Transverse colon (tissue), 4 donors: ENCODE data around the gene CAVIN1.

Source experiments
- EP300 ChIP-seq: sonication (generic); formaldehyde crosslinking; IDR thresholded peaks from one replicate; pipeline ENCODE4 v1.6.1; 2017; ENCODE audit warnings: antibody characterized with exemption, low read depth
- POLR2A ChIP-seq: fragments of 450-650 bp; IDR thresholded peaks from one replicate; pipeline ENCODE4 v1.6.1; 2016; ENCODE audit warnings: antibody characterized with exemption, mild to moderate bottlenecking, moderate library complexity
- POLR2AphosphoS5 ChIP-seq, 3 donors: sonication (generic); formaldehyde crosslinking; IDR thresholded peaks; one replicate each; pipeline ENCODE4 v1.6.1; 2016; ENCODE audit warnings: antibody characterized with exemption in 3 of 3
- TF ChIP-seq, protein P1 (sequence below), 5 experiments: fragments of 200-600 bp in 3 of 5; fragments of 450-650 bp in 2 of 5; sonication (generic) in 3 of 5; IDR thresholded peaks; 1 replicate in 2 of 5; 2 replicates in 3 of 5; pipeline ENCODE4 v1.5.1; 2016 to 2017; ENCODE audit warnings: antibody characterized with exemption in 5 of 5, inconsistent platforms in 3 of 5, mild to moderate bottlenecking in 2 of 5, moderate library complexity in 1 of 5

DNA sequence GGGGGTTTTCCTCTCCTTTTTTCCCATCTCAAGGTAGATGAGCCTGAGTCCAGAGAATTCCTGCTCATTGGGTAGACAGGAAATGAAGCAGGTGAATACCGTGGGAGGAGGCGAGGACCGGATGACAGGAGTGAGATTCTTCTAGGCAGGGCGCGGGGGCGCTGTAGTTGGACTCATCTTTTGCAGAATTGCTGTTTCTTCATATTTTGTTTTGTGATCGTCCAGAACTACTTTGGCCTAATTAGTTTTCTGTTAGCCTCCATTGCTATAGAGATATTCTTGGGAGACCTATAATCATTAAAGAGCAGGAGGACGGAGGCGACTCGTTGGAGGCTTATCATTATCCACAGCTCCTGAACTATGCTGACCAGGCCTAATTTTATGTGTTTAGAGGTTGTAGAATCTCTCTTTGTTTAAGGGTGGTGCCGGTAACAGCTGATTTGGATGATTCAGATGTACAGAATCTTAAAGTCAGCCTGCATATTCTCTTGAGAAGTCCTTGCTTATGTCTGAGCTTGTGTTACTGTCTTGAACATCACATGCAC lies 36.3 kb upstream of the CAVIN1 start:
- TF ChIP-seq, protein P1, sequence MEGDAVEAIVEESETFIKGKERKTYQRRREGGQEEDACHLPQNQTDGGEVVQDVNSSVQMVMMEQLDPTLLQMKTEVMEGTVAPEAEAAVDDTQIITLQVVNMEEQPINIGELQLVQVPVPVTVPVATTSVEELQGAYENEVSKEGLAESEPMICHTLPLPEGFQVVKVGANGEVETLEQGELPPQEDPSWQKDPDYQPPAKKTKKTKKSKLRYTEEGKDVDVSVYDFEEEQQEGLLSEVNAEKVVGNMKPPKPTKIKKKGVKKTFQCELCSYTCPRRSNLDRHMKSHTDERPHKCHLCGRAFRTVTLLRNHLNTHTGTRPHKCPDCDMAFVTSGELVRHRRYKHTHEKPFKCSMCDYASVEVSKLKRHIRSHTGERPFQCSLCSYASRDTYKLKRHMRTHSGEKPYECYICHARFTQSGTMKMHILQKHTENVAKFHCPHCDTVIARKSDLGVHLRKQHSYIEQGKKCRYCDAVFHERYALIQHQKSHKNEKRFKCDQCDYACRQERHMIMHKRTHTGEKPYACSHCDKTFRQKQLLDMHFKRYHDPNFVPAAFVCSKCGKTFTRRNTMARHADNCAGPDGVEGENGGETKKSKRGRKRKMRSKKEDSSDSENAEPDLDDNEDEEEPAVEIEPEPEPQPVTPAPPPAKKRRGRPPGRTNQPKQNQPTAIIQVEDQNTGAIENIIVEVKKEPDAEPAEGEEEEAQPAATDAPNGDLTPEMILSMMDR (IDR thresholded peaks at IDR 0.05): peak in 4 of 5 experiments; percentile 18 to 22 (median 21)
- TF ChIP-seq POLR2A: no peak
- no peak for TF ChIP-seq EP300
- TF ChIP-seq POLR2AphosphoS5 (IDR thresholded peaks at IDR 0.05): peak in 2 of 3 donors; percentile 16 to 36
